GM18502 (cell line): Measurements from ENCODE around the gene SLC12A4.
"Not testable (repeated sequence)": the region's sequence is repeated elsewhere in the genome, so short reads cannot be mapped to it uniquely, and the experiment has no call there.

ENCODE experiments used
- ATAC-seq: cut with Tn5 transposase; IDR thresholded peaks from one replicate; pipeline ENCODE4 v1.9.1; 2021; ENCODE audit warnings: mild to moderate bottlenecking; ENCODE audit not compliant: unreplicated experiment, poor library complexity

SLC12A4 gene

GRCh38 chr16:67989322-67990017, 21.0 kb upstream of the SLC12A4 start:
- ATAC-seq = no peak

DNA sequence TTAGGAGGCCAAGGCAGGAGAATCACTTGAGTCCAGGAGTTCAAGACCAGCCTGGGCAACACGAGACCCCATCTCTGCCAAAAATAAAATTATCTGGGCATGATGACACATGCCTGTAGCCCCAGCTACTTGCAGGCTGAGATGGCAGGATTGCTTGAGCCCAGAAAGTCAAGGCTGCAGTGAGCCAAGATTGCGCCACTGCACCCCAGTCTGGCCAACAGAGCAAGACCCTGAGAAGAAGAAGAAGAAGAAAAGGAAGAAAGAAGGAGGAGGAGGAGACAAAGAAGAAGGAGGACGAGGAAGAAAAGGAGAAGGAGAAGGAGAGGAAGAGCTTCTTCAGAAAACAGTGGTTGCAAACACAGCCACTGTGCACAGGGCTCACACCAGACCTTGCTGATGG, 20.2 kb upstream of the SLC12A4 start:
- no peak for ATAC-seq

- no peak for ATAC-seq
Observed at GRCh38 chr16:67987460-67988160, 19.2 kb upstream of the SLC12A4 start.

GRCh38 chr16:67986949-67987348, 18.5 kb upstream of the SLC12A4 start:
- no peak for ATAC-seq

- ATAC-seq = no peak
Observed at GRCh38 chr16:67982011-67982696, 13.7 kb upstream of the SLC12A4 start.

- ATAC-seq = no peak
Observed at GRCh38 chr16:67979955-67980678, 11.7 kb upstream of the SLC12A4 start, which contains the start of gene DPEP3. Gene DPEP3 (minus strand): TSS chr16:67980499. CDS start chr16:67980380, 119 bp downstream.

- no peak for ATAC-seq
Observed at GRCh38 chr16:67977469-67978227, 9.2 kb upstream of the SLC12A4 start.

GRCh38 chr16:67977005-67977404, 8.6 kb upstream of the SLC12A4 start:
- no peak for ATAC-seq

GRCh38 chr16:67976205-67976604, 7.8 kb upstream of the SLC12A4 start:
- ATAC-seq = no peak

DNA sequence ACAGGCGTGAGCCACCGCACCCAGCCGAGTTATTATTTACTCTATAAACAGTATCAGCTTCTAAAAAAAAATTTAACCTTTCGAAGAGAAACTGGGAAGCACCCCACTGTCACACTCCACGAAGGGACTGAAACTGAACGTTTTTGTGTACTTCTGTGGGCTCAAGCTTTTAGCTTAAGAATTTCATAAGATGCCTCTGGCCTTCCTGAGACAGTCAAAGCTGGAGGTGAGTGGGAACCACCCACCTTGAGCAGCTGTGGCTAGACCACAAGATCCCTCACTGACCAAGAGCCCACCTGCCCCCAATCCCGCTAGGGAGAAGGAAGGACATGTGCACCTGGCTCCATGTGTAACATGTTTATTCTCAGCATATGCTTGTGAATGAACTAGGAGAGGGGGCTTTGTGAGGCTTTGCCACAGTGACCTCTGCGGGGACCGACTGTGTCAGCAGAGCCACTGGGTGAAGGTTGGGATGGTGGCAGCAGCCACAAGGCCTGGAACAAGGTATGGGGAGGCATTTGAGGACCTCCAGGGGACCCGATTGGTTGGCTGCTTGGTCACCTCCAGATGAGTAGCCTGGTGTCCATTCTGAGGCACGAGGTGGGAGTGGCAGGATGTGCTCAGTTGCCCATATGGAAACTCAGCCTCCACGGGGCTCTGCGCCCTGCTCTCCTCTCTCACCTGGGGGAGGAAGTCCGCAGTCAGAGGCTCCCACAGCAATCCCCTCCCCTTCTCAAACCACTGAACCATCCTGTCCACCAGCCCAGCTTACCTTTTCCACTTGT, 7.1 kb upstream of the SLC12A4 start:
- no peak for ATAC-seq

DNA sequence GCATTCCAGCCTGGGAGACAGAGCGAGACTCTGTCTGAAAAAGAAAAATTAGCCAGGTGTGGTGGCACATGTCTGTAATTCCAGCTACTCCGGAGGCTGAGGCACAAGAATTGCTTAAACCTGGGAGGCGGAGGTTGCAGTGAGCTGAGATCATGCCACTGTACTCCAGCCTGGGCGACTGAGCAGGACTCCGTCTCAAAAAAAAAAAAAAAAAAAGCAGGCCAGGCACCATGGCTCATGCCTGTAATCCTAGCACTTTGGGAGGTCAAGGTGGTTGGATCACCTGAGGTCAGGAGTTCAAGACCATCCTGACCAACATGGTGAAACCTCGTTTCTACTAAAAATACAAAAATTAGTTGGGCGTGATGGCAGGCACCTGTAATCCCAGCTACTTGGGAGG, 3.8 kb upstream of the SLC12A4 start:
- ATAC-seq = not testable (repeated sequence)

GRCh38 chr16:67971111-67971510, 2.7 kb upstream of the SLC12A4 start:
- ATAC-seq = no peak

DNA sequence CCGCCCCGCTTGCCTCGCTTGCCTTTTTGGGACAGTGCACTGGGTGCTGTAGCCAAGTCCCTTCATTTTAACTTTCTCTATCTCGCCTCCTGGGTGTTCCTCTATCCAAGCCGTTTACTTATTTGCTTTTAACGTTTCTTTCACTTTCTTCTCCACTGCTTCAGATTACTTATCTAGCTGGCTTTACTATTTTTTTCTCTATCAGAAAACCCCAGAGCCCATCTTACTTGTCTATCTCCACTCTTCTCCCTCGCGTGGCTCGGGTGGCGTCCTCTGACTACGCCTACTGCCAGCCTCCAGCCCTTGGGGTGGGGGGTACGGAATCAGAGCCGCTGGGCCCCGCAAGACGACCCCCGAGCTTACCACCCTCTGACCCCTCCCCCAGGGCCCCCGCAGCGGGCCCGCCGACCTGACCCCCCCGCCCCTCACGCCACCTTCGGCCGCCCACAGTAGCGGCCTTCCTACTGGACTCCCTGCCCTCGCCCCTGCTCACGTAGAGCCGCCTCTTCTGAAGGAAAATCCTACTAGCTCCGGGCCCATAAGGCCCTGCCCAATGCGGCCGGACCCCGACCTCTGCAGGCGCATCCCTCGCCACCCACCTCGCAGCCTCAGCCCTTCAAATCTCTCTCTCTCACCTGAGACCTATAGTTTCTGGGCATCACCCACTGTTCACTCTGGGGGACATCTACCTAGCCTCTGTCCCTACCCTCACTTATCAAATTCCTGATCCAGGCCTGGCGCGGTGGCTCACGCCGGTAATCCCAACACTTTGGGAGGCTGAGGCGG, 1.0 kb upstream of the SLC12A4 start:
- no peak for ATAC-seq

GRCh38 chr16:67967958-67968399, 458 bp downstream of the SLC12A4 start:
- ATAC-seq = peak; percentile 16

GRCh38 chr16:67967183-67967957, 1.1 kb downstream of the SLC12A4 start:
- peak; percentile 11 for ATAC-seq

DNA sequence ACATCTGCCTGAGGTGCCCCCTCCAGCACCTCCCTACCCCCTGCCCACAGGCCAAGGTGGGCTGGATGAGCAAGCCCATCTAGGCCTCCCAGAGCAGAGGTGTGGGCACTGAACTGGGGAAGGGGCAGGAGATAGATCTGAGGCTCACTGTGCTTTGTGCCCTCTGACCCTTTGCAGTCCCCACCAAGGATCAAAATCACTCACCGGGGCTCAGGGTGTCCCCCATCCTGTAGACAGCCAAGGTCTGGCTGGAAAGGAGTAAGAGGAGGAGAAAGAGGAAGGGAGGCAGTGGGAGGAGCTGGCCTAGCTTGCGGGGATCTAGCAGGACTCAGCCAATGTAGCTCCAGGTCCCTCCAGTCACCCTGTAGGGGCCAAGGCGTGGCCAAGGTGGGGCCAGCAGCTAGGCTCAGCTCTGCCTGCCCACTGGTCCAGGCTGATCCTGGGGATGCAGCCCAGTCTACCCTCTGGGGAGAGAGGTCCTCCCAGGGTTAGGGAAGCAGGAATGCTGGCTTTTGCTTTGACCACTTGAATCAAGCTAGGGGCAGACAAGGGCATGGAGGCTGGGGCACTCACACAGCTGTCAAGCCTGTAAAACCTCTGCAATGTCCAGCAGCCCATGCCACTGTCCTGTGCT, 1.8 kb downstream of the SLC12A4 start:
- no peak for ATAC-seq
